Right lobe of liver (tissue), 6 donors: ENCODE measurements around the gene DNMT3A. TPM values are rescaled to one million over a fixed set of nuclear protein-coding genes. Genes with fewer than 3 reads are reported as not detected.

Source experiments
- ATAC-seq, 4 donors: fragments of 200-7000 bp; cut with Tn5 transposase; one replicate each; pipeline ENCODE4 v1.9.1; 2020; ENCODE audit warnings: mild to moderate bottlenecking in 4 of 4, moderate library complexity in 4 of 4
- DNase-seq, 3 donors: peaks; one replicate each; pipeline ENCODE4 v3.0.0-alpha.2; 2020
- H3K27ac ChIP-seq, 3 donors: fragments of 200-600 bp; one replicate each; pipeline ENCODE4 v1.8.0; 2022
- H3K27me3 ChIP-seq, 2 donors: fragments of 200-600 bp; one replicate each; pipeline ENCODE4 v1.8.0; 2022
- H3K36me3 ChIP-seq, 4 donors: fragments of 200-600 bp; sonication (generic) in 1 of 4; one replicate each; pipeline versions ENCODE4 v1.5.1 to v1.8.0; 2017 to 2022; ENCODE audit warnings: control low read depth in 1 of 4
- H3K4me1 ChIP-seq, 4 donors: fragments of 200-600 bp; sonication (generic) in 1 of 4; one replicate each; pipeline versions ENCODE4 v1.5.1 to v1.8.0; 2017 to 2022; ENCODE audit warnings: control low read depth in 1 of 4
- H3K4me3 ChIP-seq, 3 donors: fragments of 200-600 bp; one replicate each; pipeline ENCODE4 v1.8.0; 2022
- H3K9me3 ChIP-seq, 4 donors: fragments of 200-600 bp; sonication (generic) in 1 of 4; one replicate each; pipeline versions ENCODE4 v1.5.1 to v1.8.0; 2017 to 2022; ENCODE audit warnings: control low read depth in 1 of 4
- POLR2A ChIP-seq: fragments of 450-650 bp; IDR thresholded peaks from one replicate; pipeline ENCODE4 v1.6.1; 2017; ENCODE audit warnings: antibody characterized with exemption, mild to moderate bottlenecking
- WGBS: methylation state at CpG from one replicate; pipeline ENCODE4 v1.1.6; 2018; ENCODE audit warnings: low coverage, low lambda C conversion rate; ENCODE audit not compliant: insufficient coverage; ENCODE audit errors: missing lambda C conversion rate; 5-methylcytosine and 5-hydroxymethylcytosine counted together
- intact Hi-C, 2 donors: fragments of 100-400 bp; cut with DNase I; formaldehyde crosslinking; loops; one replicate each; pipeline versions ENCODE4 v1.11.2 to v1.14.1; 2022
- total RNA-seq, 6 experiments: library from RNA; depleted of rRNA in 2 of 6; stranded (reverse); fragments of >200 nt in 2 of 6; fragmentation: NEBNext Ultra II Directional in 3 of 6; extraction: Animal tissue kit (Norgen Biotek cat#: 25700) in 3 of 6; gene quantifications; one replicate each; pipeline versions ENCODE4 v1.1.0 to v1.2.4, GENCODE V29; 2016 to 2023
- TF ChIP-seq, protein P1 (sequence below), 4 donors: fragments of 200-600 bp in 3 of 4; fragments of 450-650 bp in 1 of 4; IDR thresholded peaks; one replicate each; pipeline versions ENCODE4 v1.5.1 to v1.8.0; 2016 to 2022; ENCODE audit warnings: antibody characterized with exemption in 4 of 4, mild to moderate bottlenecking in 2 of 4
- donor health status: DM: no; HTN: yes; CAD: no.
- donor health status: DM: no; HTN: no; CAD: no.
- donor health status: DM: no; HTN: no; CAD: no.
- donor health status: DM: no; HTN: yes; CAD: no.
- donor health status: DM: no; HTN: yes; CAD: no.

Gene DNMT3A
- total RNA-seq, 6 experiments from 2014 or later = 4.9 to 13.3 (median 9.3) TPM

DNA sequence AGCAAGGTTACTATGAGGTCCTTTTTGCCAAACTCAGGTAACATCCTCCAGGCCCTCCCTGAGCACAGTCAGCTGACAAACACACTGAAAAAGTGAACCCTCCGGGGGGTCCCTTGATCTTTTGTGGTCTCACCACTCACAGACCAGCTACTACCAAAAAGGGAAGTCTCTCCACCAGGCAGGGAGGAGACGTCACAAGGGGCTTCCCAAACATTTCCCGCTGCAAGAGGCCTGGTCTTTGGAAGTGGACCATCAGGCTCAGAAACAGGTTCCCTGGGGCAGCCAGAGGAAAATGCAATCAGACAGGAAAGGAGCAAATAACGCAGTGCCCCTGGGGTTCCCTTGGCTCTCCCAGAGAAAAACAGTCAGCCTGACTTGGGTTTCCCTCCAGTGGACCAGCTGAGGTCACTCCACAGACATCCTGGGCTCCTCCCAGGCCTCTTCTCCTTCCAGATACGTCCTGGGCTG, 134.6 kb downstream of the DNMT3A start:
- Histone ChIP-seq H3K27ac (no peak overlapping the region), H3K4me3 (no peak overlapping the region), H3K27me3 (no peaks in the 10 kb centered on the region), H3K4me1 (no peaks in the 10 kb centered on the region), H3K9me3 (no peaks in the 10 kb centered on the region), H3K36me3 (no peaks in the 10 kb centered on the region)
- WGBS = 37% methylated on average over 2 of the region's 5 CpGs
- TF ChIP-seq POLR2A = no peak
- TF ChIP-seq, protein P1, sequence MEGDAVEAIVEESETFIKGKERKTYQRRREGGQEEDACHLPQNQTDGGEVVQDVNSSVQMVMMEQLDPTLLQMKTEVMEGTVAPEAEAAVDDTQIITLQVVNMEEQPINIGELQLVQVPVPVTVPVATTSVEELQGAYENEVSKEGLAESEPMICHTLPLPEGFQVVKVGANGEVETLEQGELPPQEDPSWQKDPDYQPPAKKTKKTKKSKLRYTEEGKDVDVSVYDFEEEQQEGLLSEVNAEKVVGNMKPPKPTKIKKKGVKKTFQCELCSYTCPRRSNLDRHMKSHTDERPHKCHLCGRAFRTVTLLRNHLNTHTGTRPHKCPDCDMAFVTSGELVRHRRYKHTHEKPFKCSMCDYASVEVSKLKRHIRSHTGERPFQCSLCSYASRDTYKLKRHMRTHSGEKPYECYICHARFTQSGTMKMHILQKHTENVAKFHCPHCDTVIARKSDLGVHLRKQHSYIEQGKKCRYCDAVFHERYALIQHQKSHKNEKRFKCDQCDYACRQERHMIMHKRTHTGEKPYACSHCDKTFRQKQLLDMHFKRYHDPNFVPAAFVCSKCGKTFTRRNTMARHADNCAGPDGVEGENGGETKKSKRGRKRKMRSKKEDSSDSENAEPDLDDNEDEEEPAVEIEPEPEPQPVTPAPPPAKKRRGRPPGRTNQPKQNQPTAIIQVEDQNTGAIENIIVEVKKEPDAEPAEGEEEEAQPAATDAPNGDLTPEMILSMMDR (IDR thresholded peaks at IDR 0.05) = no peak
- intact Hi-C loops = no loop called here
- no peak for ATAC-seq
- DNase-seq = no peak

GRCh38 chr2:25204190-25204838, 137.4 kb downstream of the DNMT3A start:
- no peak for DNase-seq
- H3K27ac ChIP-seq = peak overlapping the region in 1 of 3 donors; percentile 37
- H3K4me3 ChIP-seq = peak overlapping the region in 2 of 3 donors; percentile 18 to 37
- no peaks in the 10 kb centered on the region for H3K27me3 ChIP-seq
- TF ChIP-seq POLR2A = no peak
- TF ChIP-seq, protein P1 (IDR thresholded peaks at IDR 0.05) = no peak
- WGBS = 37% methylated on average over 18 of the region's 59 CpGs
- H3K36me3 ChIP-seq = no peaks in the 10 kb centered on the region
- peak; percentile 23 to 60 (median 36) for ATAC-seq
- H3K9me3 ChIP-seq = no peaks in the 10 kb centered on the region
- no peaks in the 10 kb centered on the region for H3K4me1 ChIP-seq
- intact Hi-C loops = no loop called here

DNA sequence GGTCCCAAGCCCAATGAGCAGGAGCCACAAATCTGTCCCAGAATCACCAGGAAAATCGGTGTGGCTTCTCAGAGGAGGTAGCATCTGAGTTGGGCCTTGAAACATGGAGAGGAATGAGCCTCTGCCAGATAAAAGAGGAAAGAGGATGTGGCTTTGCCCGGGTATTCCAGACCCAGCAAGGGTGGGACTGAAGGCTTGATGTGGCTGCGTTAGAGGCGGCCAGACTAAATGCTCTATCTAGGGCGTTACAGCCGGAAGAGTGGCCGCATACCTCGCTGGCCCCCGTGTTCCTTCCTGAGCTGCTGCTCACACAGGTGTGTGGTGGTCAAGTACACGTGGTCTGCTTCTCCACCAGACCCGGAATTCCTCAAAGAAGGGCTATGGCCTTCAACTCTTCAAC, 139.4 kb downstream of the DNMT3A start:
- H3K4me3 ChIP-seq = no peak overlapping the region
- ATAC-seq (no peak), DNase-seq (no peak)
- no peaks in the 10 kb centered on the region for H3K9me3 ChIP-seq
- intact Hi-C loops = no loop called here
- H3K27ac ChIP-seq = no peak overlapping the region
- WGBS = 31% methylated on average over 6 of the region's 11 CpGs
- H3K27me3 ChIP-seq = no peaks in the 10 kb centered on the region
- H3K4me1 ChIP-seq = no peaks in the 10 kb centered on the region
- TF ChIP-seq, protein P1 (IDR thresholded peaks at IDR 0.05) = no peak
- no peaks in the 10 kb centered on the region for H3K36me3 ChIP-seq

GRCh38 chr2:25201794-25202193, 139.9 kb downstream of the DNMT3A start:
- no CpG with 5 or more reads among the region's 7 CpGs for WGBS

More at GRCh38 chr2:25201794-25202193, 139.9 kb downstream of the DNMT3A start:
- Histone ChIP-seq H3K36me3 (no peaks in the 10 kb centered on the region), H3K27ac (no peak overlapping the region), H3K9me3 (no peaks in the 10 kb centered on the region), H3K4me3 (no peak overlapping the region), H3K4me1 (no peaks in the 10 kb centered on the region), H3K27me3 (no peaks in the 10 kb centered on the region)
- no peak for TF ChIP-seq POLR2A
- TF ChIP-seq, protein P1 (IDR thresholded peaks at IDR 0.05) = no peak
- intact Hi-C loops = no loop called here
- ATAC-seq (no peak), DNase-seq (no peak)
